HAP-1 (cell line): Measurements from ENCODE around the gene PSME4.
A peak's percentile ranks its signal among the peaks of the same experiment; 100 is the strongest.
"Not testable (repeated sequence)": the region's sequence is repeated elsewhere in the genome, so short reads cannot be mapped to it uniquely, and the experiment has no call there.

ENCODE experiments used
- DNase-seq, 2 experiments: peaks; one replicate each; pipeline ENCODE4 v3.0.0-alpha.2; 2016 to 2020; ENCODE audit warnings: low spot score in 2 of 2
- H3K27me3 ChIP-seq: fragments of 250-450 bp; sonication (Bioruptor Pico); 2 replicates; pipeline ENCODE4 v1.5.1; 2020; ENCODE audit warnings: low read depth, mild to moderate bottlenecking, moderate library complexity
- H3K36me3 ChIP-seq: fragments of 250-450 bp; sonication (Bioruptor Pico); replicated peaks from 2 replicates; pipeline ENCODE4 v1.5.1; 2020; ENCODE audit warnings: mild to moderate bottlenecking
- H3K4me1 ChIP-seq: fragments of 250-450 bp; sonication (Bioruptor Pico); 2 replicates; pipeline ENCODE4 v1.5.1; 2020; ENCODE audit warnings: mild to moderate bottlenecking
- H3K4me3 ChIP-seq: fragments of 250-450 bp; sonication (Bioruptor Pico); 2 replicates; pipeline ENCODE4 v1.5.1; 2020; ENCODE audit warnings: mild to moderate bottlenecking, moderate library complexity
- H3K9me3 ChIP-seq: fragments of 250-450 bp; sonication (Bioruptor Pico); 2 replicates; pipeline ENCODE4 v1.5.1; 2020; ENCODE audit warnings: mild to moderate bottlenecking, moderate library complexity
- in situ Hi-C: fragments of 300-500 bp; cut with MboI; formaldehyde crosslinking; loops from 3 replicates; pipeline ENCODE4 v1.14.3; 2020; ENCODE audit warnings: low sequenced_read_pairs, inconsistent platforms, mixed read lengths

The PSME4 gene

DNA sequence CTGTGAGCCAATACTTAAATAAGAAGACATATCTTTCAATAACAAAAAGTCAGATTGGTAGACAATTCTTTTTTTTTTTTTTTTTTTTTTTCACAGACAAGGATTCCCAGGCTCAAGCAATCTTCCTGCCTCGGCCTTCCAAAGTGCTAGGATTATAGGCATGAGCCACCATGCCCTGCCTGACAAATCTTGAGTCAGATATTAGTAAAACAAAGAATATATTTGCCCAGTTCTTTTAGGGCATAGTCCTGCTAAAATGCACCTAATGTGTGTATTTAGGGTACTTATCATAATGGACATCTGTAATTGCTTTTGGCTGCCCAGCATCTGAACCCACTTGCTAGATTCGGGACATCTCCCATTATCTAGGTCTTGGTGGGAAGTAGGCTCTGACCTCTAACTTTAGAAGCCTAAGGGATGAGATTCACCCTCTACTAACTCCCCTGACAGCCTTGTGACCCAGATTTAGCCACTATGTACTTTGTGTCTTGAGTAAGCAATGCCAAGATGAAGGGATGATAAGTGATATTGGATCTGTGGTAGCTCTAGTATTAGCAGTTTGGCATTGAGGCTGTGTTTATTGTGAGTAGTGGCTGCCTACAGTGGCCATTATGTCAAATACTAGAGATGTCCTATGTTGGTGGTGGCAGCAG is 18.5 kb upstream of the PSME4 start:
- no peak for DNase-seq
- Histone ChIP-seq H3K4me1 (no peaks in the 10 kb centered on the region), H3K9me3 (no peaks in the 10 kb centered on the region), H3K27me3 (no peaks in the 10 kb centered on the region), H3K4me3 (no peak overlapping the region), H3K36me3 (no peaks in the 10 kb centered on the region)
- in situ Hi-C loops = no loop called here

DNA sequence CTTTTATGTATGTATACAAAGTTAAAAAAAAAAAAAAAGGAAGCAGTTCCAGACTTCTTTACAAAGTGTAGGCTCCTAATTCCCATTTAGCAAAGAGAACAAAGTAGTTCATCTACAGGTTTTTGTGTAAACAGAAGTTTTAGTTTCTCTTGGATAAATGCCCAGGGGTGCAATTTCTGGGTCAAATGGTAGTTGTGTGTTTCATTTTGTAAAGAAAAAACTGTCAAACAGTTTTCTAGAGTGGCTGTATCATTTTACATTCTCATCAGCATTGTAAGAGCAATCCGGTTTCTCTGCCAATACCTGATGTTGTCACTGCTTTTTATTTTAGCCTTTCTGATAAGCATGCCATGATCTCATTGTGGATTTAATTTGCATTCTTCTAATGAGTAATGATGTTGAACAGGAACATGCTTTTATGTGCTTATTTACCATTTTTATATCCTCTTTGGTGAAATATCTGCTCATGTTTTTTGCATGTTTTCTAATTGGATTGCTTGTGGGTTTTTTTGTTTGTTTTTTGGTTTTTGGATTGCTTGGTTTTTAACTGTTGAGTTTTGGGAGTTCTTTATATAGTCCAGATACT is 16.6 kb upstream of the PSME4 start:
- Histone ChIP-seq H3K36me3 (no peaks in the 10 kb centered on the region), H3K27me3 (no peaks in the 10 kb centered on the region), H3K9me3 (no peaks in the 10 kb centered on the region), H3K4me1 (no peaks in the 10 kb centered on the region), H3K4me3 (no peak overlapping the region)
- DNase-seq = no peak
- in situ Hi-C loops = no loop called here

DNA sequence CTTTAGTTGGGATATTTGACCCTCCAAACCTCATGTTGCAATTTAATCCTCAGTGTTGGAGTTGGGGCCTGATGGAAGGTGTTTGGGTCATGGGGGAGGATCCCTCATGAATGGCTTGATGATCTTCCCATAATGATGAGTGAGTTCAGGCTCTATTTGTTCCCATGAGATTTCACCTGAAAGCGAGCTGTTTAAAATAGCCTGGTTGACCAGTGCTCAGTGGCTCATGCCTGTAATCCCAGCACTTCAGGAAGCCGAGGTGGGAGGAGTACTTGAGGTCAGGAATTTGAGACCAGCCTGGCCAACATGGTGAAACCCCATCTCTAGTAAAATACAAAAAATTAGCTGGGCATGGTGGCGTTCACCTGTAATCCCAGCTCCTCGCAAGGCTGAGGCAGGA is 14.9 kb upstream of the PSME4 start:
- no peak overlapping the region for H3K4me3 ChIP-seq
- H3K9me3 ChIP-seq = no peaks in the 10 kb centered on the region
- H3K36me3 ChIP-seq = peaks cover 2% of the 10 kb centered on the region; the same call in 1 of the 2 replicates
- no peaks in the 10 kb centered on the region for H3K27me3 ChIP-seq
- DNase-seq = no peak
- in situ Hi-C loops = no loop called here
- peaks cover 8% of the 10 kb centered on the region for H3K4me1 ChIP-seq

DNA sequence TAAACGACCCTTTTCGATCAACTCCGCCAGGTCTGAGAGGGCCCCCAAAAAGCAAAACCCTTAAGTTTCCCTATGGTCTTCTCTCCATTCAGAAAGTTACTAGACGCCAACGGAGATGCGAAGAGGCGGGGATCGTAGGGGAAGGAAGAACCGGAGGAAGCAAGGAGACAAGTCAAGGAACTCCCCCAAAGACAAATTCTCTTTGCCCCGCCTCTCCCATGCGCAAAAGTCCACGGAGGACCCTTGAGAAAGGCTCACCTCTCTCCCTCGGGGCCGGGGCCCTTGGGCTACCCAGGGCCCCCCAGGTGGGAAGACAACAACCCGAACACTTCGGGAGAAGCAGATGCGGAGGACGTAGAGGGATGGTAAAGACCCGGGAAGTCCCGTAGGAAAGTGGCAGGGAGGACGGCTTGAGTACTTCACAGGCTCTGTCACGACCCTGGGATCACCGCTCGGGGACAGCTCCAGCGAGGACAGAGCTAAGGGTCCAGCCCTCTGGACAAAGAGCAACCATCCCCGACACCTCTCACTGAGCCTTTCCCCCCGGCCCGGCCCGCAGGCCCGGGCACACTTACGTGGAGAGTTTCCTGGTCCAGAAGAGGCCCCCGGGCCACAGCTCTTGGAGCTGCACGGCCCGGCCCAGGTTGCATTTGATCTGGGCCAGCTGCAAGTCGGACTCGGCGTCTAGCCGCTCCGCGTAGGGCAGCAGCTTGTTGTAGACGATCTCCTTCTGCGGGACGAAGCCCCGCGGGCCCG is 647 bp downstream of the PSME4 start:
- in situ Hi-C loops = no loop called here
- Histone ChIP-seq H3K9me3 (no peaks in the 10 kb centered on the region), H3K36me3 (no peaks in the 10 kb centered on the region; the same call in 1 of the 2 replicates), H3K27me3 (no peaks in the 10 kb centered on the region), H3K4me3 (peak overlapping the region; percentile 85), H3K4me1 (peaks cover 8% of the 10 kb centered on the region)
- peak; percentile 33 to 55 for DNase-seq

DNA sequence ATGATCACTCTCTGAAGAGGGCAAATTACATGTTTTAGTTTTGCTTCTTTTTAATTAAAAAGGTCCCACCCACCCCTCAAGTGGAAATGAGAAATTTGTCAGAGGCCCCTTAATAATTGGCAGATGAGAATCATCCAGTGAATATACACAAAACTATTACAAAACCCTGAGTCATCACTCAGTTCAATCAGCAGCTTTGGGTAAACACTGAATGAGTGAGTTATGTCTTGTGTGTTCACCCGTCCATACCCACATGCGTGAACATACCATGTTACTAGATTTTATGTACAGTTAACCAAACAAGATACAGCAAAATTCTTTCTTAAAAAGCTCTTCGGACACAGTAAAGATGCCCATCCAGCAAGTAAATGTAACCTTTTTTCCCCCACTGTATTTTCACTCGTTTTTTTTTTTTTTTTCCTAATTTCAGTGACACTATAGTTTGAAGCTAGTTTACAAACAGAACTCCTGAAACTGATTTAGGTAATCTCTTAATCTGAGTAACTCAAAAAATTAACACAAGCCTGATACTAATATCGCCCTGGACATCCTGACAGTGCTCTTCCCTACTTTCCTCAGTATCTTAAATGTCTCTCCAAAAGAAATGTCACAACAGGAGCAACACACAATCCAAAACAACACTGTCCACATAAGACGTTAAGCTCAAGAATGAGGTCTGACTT is 1.4 kb downstream of the PSME4 start:
- H3K9me3 ChIP-seq = no peaks in the 10 kb centered on the region
- H3K4me3 ChIP-seq = peak overlapping the region; percentile 85
- H3K4me1 ChIP-seq = peaks cover 13% of the 10 kb centered on the region
- in situ Hi-C loops = no loop called here
- H3K27me3 ChIP-seq = no peaks in the 10 kb centered on the region
- no peaks in the 10 kb centered on the region; the same call in 1 of the 2 replicates for H3K36me3 ChIP-seq
- peak in 1 of 2 experiments; percentile 23 for DNase-seq

DNA sequence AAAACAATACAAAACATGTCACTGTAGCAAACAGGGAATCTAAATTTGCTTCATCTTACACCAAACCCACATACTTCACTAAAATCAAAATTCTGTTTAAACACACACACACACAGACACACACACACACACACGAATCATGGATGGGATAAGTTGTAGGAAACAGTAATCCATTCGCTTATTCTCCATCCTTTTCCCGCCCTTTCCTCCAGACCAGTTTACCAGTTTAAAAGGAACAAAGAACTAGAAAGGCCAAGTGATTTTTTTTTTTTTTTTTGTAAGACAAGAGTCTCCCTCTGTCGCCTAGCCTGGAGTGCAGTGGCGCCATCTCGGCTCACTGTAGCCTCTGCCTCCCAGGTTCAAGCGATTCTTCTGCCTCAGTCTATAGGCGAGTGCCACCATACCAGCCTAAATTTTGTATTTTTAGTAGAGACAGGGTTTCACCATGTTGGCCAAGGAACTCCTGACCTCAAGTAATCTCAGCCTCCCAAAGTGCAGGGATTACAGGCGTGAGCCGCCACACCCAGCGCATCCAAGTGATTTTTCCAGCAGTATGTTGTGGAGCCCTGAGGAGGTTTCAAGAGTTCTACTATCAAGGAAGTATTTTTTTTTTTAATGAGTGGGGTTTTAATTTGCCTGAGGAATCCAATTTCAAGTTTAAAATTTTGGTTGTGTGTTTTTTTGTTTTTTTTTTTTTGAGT is 5.7 kb downstream of the PSME4 start:
- Histone ChIP-seq H3K9me3 (no peaks in the 10 kb centered on the region), H3K4me3 (no peak overlapping the region), H3K27me3 (no peaks in the 10 kb centered on the region), H3K36me3 (no peaks in the 10 kb centered on the region; the same call in 1 of the 2 replicates), H3K4me1 (peaks cover 17% of the 10 kb centered on the region)
- no peak for DNase-seq
- in situ Hi-C loops = no loop called here

DNA sequence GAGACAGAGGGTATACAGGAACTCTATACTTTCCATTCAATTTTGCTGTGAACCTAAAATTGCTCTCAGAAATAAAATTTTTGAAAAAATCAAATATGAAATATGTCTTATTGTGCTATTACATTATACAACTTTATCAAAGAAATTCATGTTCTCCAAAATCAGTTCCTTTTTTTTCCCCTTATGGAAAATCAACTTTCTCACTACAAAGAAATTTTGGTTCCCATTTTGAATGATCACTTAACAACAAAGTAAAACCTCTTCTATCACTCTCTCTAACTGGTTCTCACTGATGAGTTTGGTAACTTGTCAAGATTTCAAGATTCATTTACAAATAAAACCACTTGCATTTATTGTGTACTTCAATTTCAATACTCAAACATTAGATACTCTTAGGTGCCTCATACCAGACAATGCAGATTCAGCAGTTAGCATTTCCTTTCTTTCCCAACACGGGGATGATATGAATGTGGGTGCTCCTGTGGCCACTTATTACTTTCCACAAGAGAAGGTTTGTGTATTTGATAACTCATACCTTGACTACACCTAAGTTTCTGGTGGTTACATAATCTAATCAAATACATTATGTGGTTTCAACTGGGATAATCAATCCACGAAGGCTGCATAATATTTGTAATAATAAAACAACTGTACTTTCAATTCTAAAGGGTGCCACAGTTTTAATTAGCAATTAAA is 6.4 kb downstream of the PSME4 start:
- no peaks in the 10 kb centered on the region for H3K27me3 ChIP-seq
- no peaks in the 10 kb centered on the region for H3K36me3 ChIP-seq
- H3K4me3 ChIP-seq = no peak overlapping the region
- H3K4me1 ChIP-seq = peaks cover 17% of the 10 kb centered on the region
- H3K9me3 ChIP-seq = no peaks in the 10 kb centered on the region
- in situ Hi-C loops = no loop called here
- DNase-seq = no peak

DNA sequence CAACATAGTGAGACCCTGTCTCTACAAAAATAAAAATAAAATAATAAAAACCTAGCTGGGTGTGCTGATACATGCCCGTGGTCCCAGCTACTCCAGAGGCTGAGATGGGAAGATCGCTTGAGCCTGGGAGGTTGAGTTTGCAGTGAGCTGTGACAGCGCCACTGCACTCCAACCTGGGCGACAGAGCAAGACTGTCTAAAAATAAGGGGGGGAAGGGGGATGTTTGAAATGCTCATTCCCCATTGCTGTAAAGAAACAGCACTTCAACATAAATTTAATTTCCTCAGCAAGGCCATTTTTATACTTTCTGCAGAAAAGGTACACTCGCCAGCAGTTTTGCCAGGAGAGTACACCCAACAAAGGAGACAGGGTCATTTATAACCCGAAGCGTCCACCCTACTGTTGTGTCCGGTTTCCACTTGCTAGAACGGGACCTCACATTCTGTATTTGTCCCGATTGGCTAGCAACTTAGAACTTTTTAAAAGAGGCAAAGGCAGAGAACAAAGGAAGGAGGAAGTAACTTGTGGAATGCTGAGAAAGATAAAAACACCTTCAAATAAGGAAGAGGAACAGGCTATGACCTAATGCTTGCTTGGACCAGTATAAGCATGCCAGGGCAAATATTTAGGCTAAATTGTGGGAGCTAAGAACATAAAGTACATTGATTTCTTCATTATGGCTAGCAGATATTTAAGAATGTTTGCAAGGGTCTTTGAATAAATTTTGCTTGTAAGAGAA is 9.1 kb downstream of the PSME4 start:
- in situ Hi-C loops, H3K4me1 ChIP-seq, H3K4me3 ChIP-seq, H3K27me3 ChIP-seq, H3K36me3 ChIP-seq, DNase-seq, H3K9me3 ChIP-seq: not testable (repeated sequence)

DNA sequence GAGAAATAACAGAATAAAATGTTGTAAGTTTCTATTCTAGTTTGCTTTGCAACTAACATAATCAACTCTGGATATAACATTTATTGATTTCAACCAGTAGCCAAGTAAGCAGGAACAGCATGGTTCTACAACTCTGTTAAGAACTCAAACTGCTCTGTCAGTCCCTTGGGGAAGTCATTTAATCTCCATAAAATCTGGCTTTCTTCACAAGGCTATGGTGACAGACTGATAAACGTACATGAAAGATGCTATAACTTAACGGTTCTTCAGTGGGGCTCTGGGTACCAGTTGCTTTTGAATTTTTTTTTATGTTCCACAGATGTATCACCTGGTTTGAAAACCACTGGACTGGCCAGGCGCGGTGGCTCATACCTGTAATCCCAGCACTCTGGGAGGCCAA is 10.3 kb downstream of the PSME4 start:
- in situ Hi-C loops = no loop called here
- peaks cover 9% of the 10 kb centered on the region for H3K4me1 ChIP-seq
- H3K27me3 ChIP-seq = no peaks in the 10 kb centered on the region
- no peak for DNase-seq
- no peaks in the 10 kb centered on the region for H3K9me3 ChIP-seq
- H3K4me3 ChIP-seq = no peak overlapping the region
- no peaks in the 10 kb centered on the region for H3K36me3 ChIP-seq

DNA sequence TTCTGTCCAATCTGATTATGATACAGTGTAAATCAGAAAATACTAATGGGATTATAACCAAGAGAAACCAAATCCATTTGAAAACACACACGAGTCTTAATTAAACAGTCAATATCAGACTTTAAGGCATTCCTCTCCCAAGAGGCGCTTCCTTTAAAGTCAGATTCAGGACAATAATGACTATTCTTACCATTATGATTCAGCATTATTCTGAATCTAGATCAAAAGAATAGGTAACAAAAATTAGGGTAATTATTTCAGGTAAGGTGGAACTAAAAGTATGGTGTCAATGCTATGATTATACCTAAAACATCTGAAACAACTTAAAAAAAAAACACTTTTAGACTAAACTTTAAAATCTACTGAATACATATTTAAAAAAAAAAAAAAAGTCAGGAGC is 12.3 kb downstream of the PSME4 start:
- H3K9me3 ChIP-seq = no peaks in the 10 kb centered on the region
- no peaks in the 10 kb centered on the region for H3K36me3 ChIP-seq
- no peaks in the 10 kb centered on the region for H3K27me3 ChIP-seq
- H3K4me3 ChIP-seq = no peak overlapping the region
- in situ Hi-C loops = no loop called here
- peaks cover 3% of the 10 kb centered on the region; the same call in 1 of the 2 replicates for H3K4me1 ChIP-seq
- no peak for DNase-seq

DNA sequence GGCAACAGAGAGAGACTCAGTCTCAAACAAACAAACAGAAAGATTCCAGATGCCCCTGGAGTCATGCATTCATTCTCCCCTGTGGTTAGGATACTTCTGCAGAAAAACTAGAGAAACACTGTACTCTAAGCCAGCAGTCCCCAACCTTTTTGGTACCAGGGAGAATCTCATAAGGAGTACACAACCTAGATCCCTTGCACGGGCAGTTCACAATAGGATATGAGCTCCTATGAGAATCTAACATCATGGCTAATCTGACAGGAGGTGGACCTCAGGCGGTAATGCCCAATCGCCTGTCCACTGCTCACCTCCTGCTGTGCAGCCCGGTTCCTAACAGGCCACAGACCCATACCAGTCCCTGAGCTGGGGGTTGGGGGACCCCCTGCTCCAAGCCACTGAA is 18.3 kb downstream of the PSME4 start:
- in situ Hi-C loops = no loop called here
- Histone ChIP-seq H3K36me3 (peaks cover 13% of the 10 kb centered on the region), H3K27me3 (no peaks in the 10 kb centered on the region), H3K4me3 (no peak overlapping the region), H3K9me3 (no peaks in the 10 kb centered on the region), H3K4me1 (peaks cover 3% of the 10 kb centered on the region; the same call in 1 of the 2 replicates)
- no peak for DNase-seq

DNA sequence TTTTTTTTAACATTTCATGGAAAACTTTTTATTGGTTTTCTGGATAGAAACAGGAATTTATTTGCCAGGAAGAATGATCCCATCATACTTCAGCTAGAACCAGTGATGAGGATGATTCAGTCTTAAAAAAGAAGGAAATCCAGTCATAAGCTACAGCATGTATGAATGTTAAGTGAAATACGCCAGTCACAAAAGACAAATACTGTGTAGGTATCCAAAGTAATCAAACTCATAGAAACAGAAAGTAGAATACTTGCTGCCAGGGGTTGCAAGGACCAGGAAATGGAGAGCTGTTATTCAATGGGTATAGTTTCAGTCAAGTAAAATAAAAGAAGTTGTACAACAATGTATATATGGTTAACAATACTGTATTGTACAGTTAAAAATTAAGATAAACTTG is 21.3 kb downstream of the PSME4 start:
- H3K9me3 ChIP-seq = no peaks in the 10 kb centered on the region
- in situ Hi-C loops = no loop called here
- H3K4me1 ChIP-seq = peaks cover 3% of the 10 kb centered on the region; the same call in 1 of the 2 replicates
- peaks cover 39% of the 10 kb centered on the region for H3K36me3 ChIP-seq
- H3K27me3 ChIP-seq = no peaks in the 10 kb centered on the region
- H3K4me3 ChIP-seq = no peak overlapping the region
- DNase-seq = no peak
